ENCODE measurements around the gene CLIP1.

DNA sequence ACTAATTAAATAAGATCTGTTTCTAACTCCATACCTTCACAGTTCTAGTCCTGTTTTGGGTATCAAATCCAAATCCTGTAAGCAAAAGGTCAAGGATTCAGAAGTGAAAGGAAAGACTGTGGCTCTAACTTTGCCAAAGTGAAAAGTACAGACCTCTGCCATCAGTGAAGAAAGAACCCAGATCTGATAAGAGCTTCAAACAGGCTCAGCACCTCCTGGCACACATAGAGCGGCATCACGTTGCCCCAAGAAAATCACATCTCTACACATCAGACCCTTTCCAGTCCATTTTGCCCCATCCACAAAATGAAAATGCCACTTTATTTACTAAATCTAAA lies 23.2 kb downstream of the CLIP1 start:
- TF ChIP-seq CTCF (IDR thresholded peaks at IDR 0.05; ENCODE audit: insufficient read depth, low read length) (no peak), POLR2AphosphoS5 (IDR thresholded peaks at IDR 0.05; ENCODE audit: low read depth) (no peak)
